GM18508 (cell line): ENCODE data around the gene IFT27.
"Not testable (repeated sequence)": the region's sequence is repeated elsewhere in the genome, so short reads cannot be mapped to it uniquely, and the experiment has no call there.

ENCODE experiments used
- ATAC-seq: cut with Tn5 transposase; IDR thresholded peaks from one replicate; pipeline ENCODE4 v1.9.1; 2021; ENCODE audit warnings: moderate number of reproducible peaks; ENCODE audit not compliant: insufficient read depth, unreplicated experiment

The IFT27 gene

GRCh38 chr22:36767035-36767775 lies 8.7 kb downstream of the IFT27 start:
- ATAC-seq, result no peak

GRCh38 chr22:36765943-36766450 lies 9.9 kb downstream of the IFT27 start:
- ATAC-seq, result no peak

GRCh38 chr22:36765131-36765942 lies 10.6 kb downstream of the IFT27 start:
- no peak for ATAC-seq

- no peak for ATAC-seq
Measured at GRCh38 chr22:36764641-36765040, 11.3 kb downstream of the IFT27 start.

GRCh38 chr22:36764060-36764459 lies 11.9 kb downstream of the IFT27 start:
- ATAC-seq, result no peak

GRCh38 chr22:36763576-36763975 lies 12.3 kb downstream of the IFT27 start:
- no peak for ATAC-seq

GRCh38 chr22:36762687-36763260 lies 13.1 kb downstream of the IFT27 start:
- no peak for ATAC-seq

GRCh38 chr22:36761553-36762240 lies 14.2 kb downstream of the IFT27 start:
- no peak for ATAC-seq

GRCh38 chr22:36760786-36761185 lies 15.1 kb downstream of the IFT27 start:
- ATAC-seq, result no peak

- no peak for ATAC-seq
Measured at GRCh38 chr22:36759481-36760159, 16.3 kb downstream of the IFT27 start.

- ATAC-seq, result no peak
Measured at GRCh38 chr22:36758792-36759271, 17.1 kb downstream of the IFT27 start.

GRCh38 chr22:36757668-36758211 lies 18.2 kb downstream of the IFT27 start:
- no peak for ATAC-seq

- ATAC-seq, result no peak
Measured at GRCh38 chr22:36756746-36757655, 18.9 kb downstream of the IFT27 start.

- no peak for ATAC-seq
Measured at GRCh38 chr22:36756031-36756430, 19.9 kb downstream of the IFT27 start.

GRCh38 chr22:36755316-36755715 lies 20.6 kb downstream of the IFT27 start:
- ATAC-seq, result no peak

GRCh38 chr22:36754881-36755280 lies 21.0 kb downstream of the IFT27 start:
- not testable (repeated sequence) for ATAC-seq

- no peak for ATAC-seq
Measured at GRCh38 chr22:36753916-36754315, 22.0 kb downstream of the IFT27 start.

- ATAC-seq, result no peak
Measured at GRCh38 chr22:36753120-36753802, 22.7 kb downstream of the IFT27 start.
